Measurements from ENCODE around the gene CRMP1.

DNA sequence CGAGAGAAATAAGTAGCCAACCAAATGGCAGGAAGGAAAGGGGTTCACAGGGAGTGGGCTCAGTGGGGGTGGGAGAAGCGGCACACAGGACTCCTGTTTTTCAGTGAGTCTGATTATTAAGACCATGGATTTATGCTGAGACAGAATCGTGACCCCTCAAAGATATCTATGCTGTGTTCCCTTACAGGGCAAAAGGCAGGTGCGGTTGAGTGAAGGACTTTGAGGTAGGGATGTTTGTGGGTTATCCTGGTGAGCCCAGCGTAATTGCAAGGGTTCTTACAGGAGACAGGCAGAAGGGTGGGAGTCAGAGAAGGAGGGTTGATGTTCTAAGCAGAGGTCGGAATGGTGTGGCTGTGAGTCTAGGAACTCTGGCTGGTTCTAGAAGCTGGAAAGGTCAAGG lies 108.9 kb downstream of the CRMP1 start:
- TF ChIP-seq RFX5 (IDR thresholded peaks at IDR 0.05; ENCODE audit: borderline replicate concordance, low read depth, low read length) (no peak), CHD1 (IDR thresholded peaks at IDR 0.05; ENCODE audit: low read depth, low read length) (no peak), RNF2 (IDR thresholded peaks at IDR 0.05; ENCODE audit: borderline replicate concordance, low read depth, low read length, missing control alignments, poor library complexity, severe bottlenecking) (no peak), CBX8 (IDR thresholded peaks at IDR 0.05; ENCODE audit: borderline replicate concordance, low read depth, low read length) (no peak), POLR2A (IDR thresholded peaks at IDR 0.05; ENCODE audit: control extremely low read depth in 1 of 2, low read depth in 2 of 2, low read length in 2 of 2) (no peak), RBBP5 (IDR thresholded peaks at IDR 0.05; ENCODE audit: borderline replicate concordance, low read depth, low read length) (no peak), CHD2 (IDR thresholded peaks at IDR 0.05; ENCODE audit: low read length) (no peak), SP1 (IDR thresholded peaks at IDR 0.05; ENCODE audit: low read depth, low read length) (no peak), POLR2AphosphoS5 (IDR thresholded peaks at IDR 0.05; ENCODE audit: low read depth, low read length) (no peak), SRF (IDR thresholded peaks at IDR 0.05; ENCODE audit: low read depth, low read length) (no peak), GABPA (IDR thresholded peaks at IDR 0.05; ENCODE audit: borderline replicate concordance, insufficient read depth, low read length) (no peak), JUN (IDR thresholded peaks at IDR 0.05; ENCODE audit: low read depth, low read length) (no peak)
- TF ChIP-seq, protein P1, sequence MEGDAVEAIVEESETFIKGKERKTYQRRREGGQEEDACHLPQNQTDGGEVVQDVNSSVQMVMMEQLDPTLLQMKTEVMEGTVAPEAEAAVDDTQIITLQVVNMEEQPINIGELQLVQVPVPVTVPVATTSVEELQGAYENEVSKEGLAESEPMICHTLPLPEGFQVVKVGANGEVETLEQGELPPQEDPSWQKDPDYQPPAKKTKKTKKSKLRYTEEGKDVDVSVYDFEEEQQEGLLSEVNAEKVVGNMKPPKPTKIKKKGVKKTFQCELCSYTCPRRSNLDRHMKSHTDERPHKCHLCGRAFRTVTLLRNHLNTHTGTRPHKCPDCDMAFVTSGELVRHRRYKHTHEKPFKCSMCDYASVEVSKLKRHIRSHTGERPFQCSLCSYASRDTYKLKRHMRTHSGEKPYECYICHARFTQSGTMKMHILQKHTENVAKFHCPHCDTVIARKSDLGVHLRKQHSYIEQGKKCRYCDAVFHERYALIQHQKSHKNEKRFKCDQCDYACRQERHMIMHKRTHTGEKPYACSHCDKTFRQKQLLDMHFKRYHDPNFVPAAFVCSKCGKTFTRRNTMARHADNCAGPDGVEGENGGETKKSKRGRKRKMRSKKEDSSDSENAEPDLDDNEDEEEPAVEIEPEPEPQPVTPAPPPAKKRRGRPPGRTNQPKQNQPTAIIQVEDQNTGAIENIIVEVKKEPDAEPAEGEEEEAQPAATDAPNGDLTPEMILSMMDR (IDR thresholded peaks at IDR 0.05; ENCODE audit: control extremely low read depth in 1 of 3, insufficient read depth in 1 of 3, low read depth in 1 of 3, low read length in 3 of 3): no peak

Data from H1 (cell line).